Measurements from ENCODE around the gene CHTF18. TPM values are rescaled to one million over a fixed set of nuclear protein-coding genes. Genes with fewer than 3 reads are reported as not detected.

Gene CHTF18
- polyA plus RNA-seq, 1 donor (not counting 4 experiments of a cell fraction or from before 2014, with no cell fraction given) = 5.7 TPM

- H3K4me1 ChIP-seq (ENCODE audit: control insufficient read depth, extremely low read depth, insufficient read depth, low read length) = no peaks in the 10 kb centered on the region
- H3K4me3 ChIP-seq (ENCODE audit: control insufficient read depth in 2 of 3, extremely low read depth in 1 of 3, insufficient read depth in 2 of 3, low read depth in 1 of 3, low read length in 3 of 3) = no peak overlapping the region
- FAIRE-seq (no peak), DNase-seq (ENCODE audit: low read depth, low spot score) (no peak)
- H3K4me2 ChIP-seq (ENCODE audit: control insufficient read depth, extremely low read depth, insufficient read depth, low read depth, low read length) = no peak overlapping the region
- H3K27ac ChIP-seq (ENCODE audit: control insufficient read depth, insufficient read depth, low read length) = no peak overlapping the region
- no peaks in the 10 kb centered on the region for H4K20me1 ChIP-seq (ENCODE audit: control insufficient read depth, extremely low read depth, insufficient read depth, low read length)
- H3K9ac ChIP-seq (ENCODE audit: control insufficient read depth, extremely low read depth, insufficient read depth, low read length) = no peak overlapping the region
- dilution Hi-C loops (cut with MboI; ENCODE audit: extremely low pct_ligation_motif_present, low sequenced_read_pairs) = no loop called here
- no peaks in the 10 kb centered on the region for H3K79me2 ChIP-seq (ENCODE audit: control insufficient read depth, insufficient read depth, low read length)
- no peaks in the 10 kb centered on the region for H3K27me3 ChIP-seq (ENCODE audit: control insufficient read depth, extremely low read depth, insufficient read depth, low read length)
- H3K9me1 ChIP-seq (ENCODE audit: control insufficient read depth, extremely low read depth, insufficient read depth, low read length) = no peaks in the 10 kb centered on the region
- peaks cover under 1% of the 10 kb centered on the region for H3K9me3 ChIP-seq (ENCODE audit: control insufficient read depth, low read depth, low read length)
- H2AFZ ChIP-seq (ENCODE audit: control insufficient read depth, low read length) = no peak overlapping the region
- H3K36me3 ChIP-seq (ENCODE audit: control insufficient read depth in 2 of 2, extremely low read depth in 1 of 2, insufficient read depth in 2 of 2, low read length in 2 of 2) = no peaks in the 10 kb centered on the region
- TF ChIP-seq CTCF (optimal IDR thresholded peaks at IDR 0.05 in 1 of 3, IDR thresholded peaks at IDR 0.05 in 1 of 3, conservative IDR thresholded peaks at IDR 0.05 in 1 of 3; ENCODE audit: extremely low read depth in 1 of 3, insufficient read depth in 2 of 3, low read length in 3 of 3) (no peak), EZH2 (IDR thresholded peaks at IDR 0.05; ENCODE audit: low read length) (no peak)
Observed at GRCh38 chr16:842711-843560, 54.5 kb downstream of the CHTF18 start.

- no peak for FAIRE-seq
- dilution Hi-C loops (cut with MboI; ENCODE audit: extremely low pct_ligation_motif_present, low sequenced_read_pairs) = no loop called here
- H3K79me2 ChIP-seq (ENCODE audit: control insufficient read depth, insufficient read depth, low read length) = no peaks in the 10 kb centered on the region
- H3K9ac ChIP-seq (ENCODE audit: control insufficient read depth, extremely low read depth, insufficient read depth, low read length) = no peak overlapping the region
- no peaks in the 10 kb centered on the region for H3K27me3 ChIP-seq (ENCODE audit: control insufficient read depth, extremely low read depth, insufficient read depth, low read length)
- no peak for TF ChIP-seq EZH2 (IDR thresholded peaks at IDR 0.05; ENCODE audit: low read length)
- no peak for TF ChIP-seq CTCF (optimal IDR thresholded peaks at IDR 0.05 in 1 of 3, IDR thresholded peaks at IDR 0.05 in 1 of 3, conservative IDR thresholded peaks at IDR 0.05 in 1 of 3; ENCODE audit: extremely low read depth in 1 of 3, insufficient read depth in 2 of 3, low read length in 3 of 3)
- no peaks in the 10 kb centered on the region for H4K20me1 ChIP-seq (ENCODE audit: control insufficient read depth, extremely low read depth, insufficient read depth, low read length)
- no peaks in the 10 kb centered on the region for H3K4me1 ChIP-seq (ENCODE audit: control insufficient read depth, extremely low read depth, insufficient read depth, low read length)
- no peak overlapping the region for H3K4me2 ChIP-seq (ENCODE audit: control insufficient read depth, extremely low read depth, insufficient read depth, low read depth, low read length)
- peaks cover 4% of the 10 kb centered on the region for H3K9me3 ChIP-seq (ENCODE audit: control insufficient read depth, low read depth, low read length)
- no peak overlapping the region for H3K4me3 ChIP-seq (ENCODE audit: control insufficient read depth in 2 of 3, extremely low read depth in 1 of 3, insufficient read depth in 2 of 3, low read depth in 1 of 3, low read length in 3 of 3)
- no peaks in the 10 kb centered on the region for H3K36me3 ChIP-seq (ENCODE audit: control insufficient read depth in 2 of 2, extremely low read depth in 1 of 2, insufficient read depth in 2 of 2, low read length in 2 of 2)
- H3K27ac ChIP-seq (ENCODE audit: control insufficient read depth, insufficient read depth, low read length) = no peak overlapping the region
- H3K9me1 ChIP-seq (ENCODE audit: control insufficient read depth, extremely low read depth, insufficient read depth, low read length) = no peaks in the 10 kb centered on the region
- no peak overlapping the region for H2AFZ ChIP-seq (ENCODE audit: control insufficient read depth, low read length)
- DNase-seq (ENCODE audit: low read depth, low spot score) = no peak
Observed at GRCh38 chr16:843771-844170, 55.4 kb downstream of the CHTF18 start.

All from keratinocyte (primary cell).